Caco-2 (cell line): ENCODE data around the gene SDC1. TPM values are rescaled to one million over a fixed set of nuclear protein-coding genes. Genes with fewer than 3 reads are reported as not detected.

Experiments used
- BruUV-seq: library from RNA; stranded (reverse); fragments of 400-500 nt; replicated peaks from 2 replicates; lab custom pipeline; 2021; lab: Mats Ljungman, UMichigan
- CTCF ChIA-PET: fragments of 300-600 bp; sonication (Branson Sonifier 250); formaldehyde crosslinking; loops from one replicate; lab custom pipeline; 2022; ENCODE audit warnings: antibody characterized with exemption; lab: Charles Lee
- POLR2A ChIA-PET: fragments of 300-600 bp; sonication (Branson Sonifier 250); formaldehyde crosslinking; loops from one replicate; lab custom pipeline; 2022; ENCODE audit warnings: antibody characterized with exemption; lab: Charles Lee
- DNase-seq, 2 experiments: peaks; one replicate each; pipeline versions ENCODE4 v3.0.0 to v3.0.0-alpha.2; 2020 to 2022
- H3K27me3 ChIP-seq: replicated peaks from 2 replicates; pipeline ENCODE4 v1.6.0; 2011; ENCODE audit warnings: low read length; ENCODE audit not compliant: control insufficient read depth, insufficient read depth
- H3K36me3 ChIP-seq: 2 replicates; pipeline ENCODE4 v1.5.1; 2011; ENCODE audit warnings: low read length; ENCODE audit not compliant: control insufficient read depth, insufficient read depth
- H3K4me1 ChIP-seq: fragments of 250-450 bp; sonication (Bioruptor Pico); 2 replicates; pipeline ENCODE4 v1.5.1; 2020; ENCODE audit warnings: mild to moderate bottlenecking
- H3K4me3 ChIP-seq: 2 replicates; pipeline ENCODE4 v1.5.1; 2011; ENCODE audit warnings: low read depth, mild to moderate bottlenecking, control low read depth, low read length
- H3K9me3 ChIP-seq: fragments of 250-450 bp; sonication (Bioruptor Pico); 2 replicates; pipeline ENCODE4 v1.5.1; 2020; ENCODE audit warnings: mild to moderate bottlenecking, moderate library complexity
- H3K27ac Mint-ChIP-seq: one replicate; pipeline ENCODE4 v1.8.0; 2022; ENCODE audit warnings: mixed read lengths; ENCODE audit not compliant: unreplicated experiment
- H3K27me3 Mint-ChIP-seq: one replicate; pipeline ENCODE4 v1.8.0; 2022; ENCODE audit warnings: mixed read lengths; ENCODE audit not compliant: insufficient read depth, unreplicated experiment
- H3K36me3 Mint-ChIP-seq: one replicate; pipeline ENCODE4 v1.8.0; 2022; ENCODE audit warnings: mild to moderate bottlenecking, mixed read lengths; ENCODE audit not compliant: insufficient read depth, unreplicated experiment
- H3K4me1 Mint-ChIP-seq: one replicate; pipeline ENCODE4 v1.8.0; 2022; ENCODE audit warnings: low read depth, mixed read lengths; ENCODE audit not compliant: unreplicated experiment
- H3K4me3 Mint-ChIP-seq: one replicate; pipeline ENCODE4 v1.8.0; 2022; ENCODE audit warnings: mild to moderate bottlenecking, moderate library complexity, mixed read lengths; ENCODE audit not compliant: unreplicated experiment
- H3K9me3 Mint-ChIP-seq: one replicate; pipeline ENCODE4 v1.8.0; 2022; ENCODE audit warnings: mixed read lengths; ENCODE audit not compliant: unreplicated experiment
- intact Hi-C: fragments of 100-400 bp; cut with micrococcal nuclease; formaldehyde crosslinking; loops from one replicate; pipeline ENCODE4 v1.10.0; 2022; ENCODE audit not compliant: unreplicated experiment
- total RNA-seq: library from RNA; stranded (reverse); gene quantifications from 2 replicates; pipeline ENCODE4 v1.2.3, GENCODE V29; 2022
- TF ChIP-seq, protein P1 (sequence below), 2 experiments: fragments of 200-600 bp in 1 of 2; IDR thresholded peaks; 1 replicate in 1 of 2; 2 replicates in 1 of 2; pipeline versions ENCODE4 v1.5.1 to v1.8.0; 2011 to 2022; ENCODE audit warnings: antibody characterized with exemption in 1 of 2, control low read depth in 1 of 2, inconsistent platforms in 1 of 2, low read depth in 1 of 2, low read length in 1 of 2, mild to moderate bottlenecking in 1 of 2, moderate library complexity in 1 of 2; ENCODE audit not compliant: insufficient read depth in 1 of 2, severe bottlenecking in 1 of 2, unreplicated experiment in 1 of 2

SDC1 gene
- total RNA-seq, 1 experiment from 2014 or later: 24.3 TPM

DNA sequence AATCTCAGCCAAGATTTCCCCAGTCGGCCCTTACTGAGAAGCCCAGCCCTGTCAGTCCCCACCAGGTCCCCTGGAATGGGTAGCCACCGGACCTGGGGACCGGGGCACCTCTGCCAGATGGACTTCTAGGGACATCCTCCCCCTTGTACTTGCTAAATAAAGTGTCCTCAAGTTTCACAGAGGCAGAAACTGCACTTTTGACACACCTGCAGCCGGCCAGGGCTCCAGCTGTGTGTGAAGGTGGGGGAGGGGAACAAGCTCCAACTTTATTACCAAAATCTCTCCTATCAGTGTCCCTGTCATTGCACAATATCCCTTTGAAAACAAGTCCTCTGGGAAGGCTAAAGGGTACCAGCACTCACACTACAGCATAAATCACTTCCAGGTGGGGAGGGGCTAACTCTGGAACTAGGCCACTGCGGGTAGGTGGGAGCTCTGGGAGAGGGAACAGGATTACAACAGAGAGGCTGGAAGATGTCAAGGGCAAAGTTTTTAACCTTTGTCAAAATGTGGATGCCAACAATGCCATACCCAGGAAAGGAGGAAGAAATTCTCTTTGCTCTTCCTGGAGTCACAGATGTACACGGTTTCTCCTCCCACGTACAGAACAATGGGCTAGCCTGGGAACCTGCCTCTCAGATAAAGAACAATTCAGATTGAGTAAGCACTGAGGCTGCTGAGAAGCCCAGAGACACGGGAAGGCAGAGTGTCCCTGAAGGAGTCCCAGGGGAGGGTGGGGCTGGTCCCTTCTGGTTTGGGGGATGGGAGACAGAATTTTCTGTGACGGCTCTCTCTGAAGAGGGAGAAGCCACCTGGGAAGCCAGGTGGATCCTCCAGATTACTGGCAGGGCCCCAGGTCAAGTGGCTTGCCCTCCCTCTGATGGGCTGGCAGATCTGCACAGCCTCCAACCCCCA is 11.0 kb downstream of the SDC1 start:
- intact Hi-C loops: loop anchor here (1.0 to 2.0 kb wide), 2 partner anchors 9 to 29 kb away; no protein-coding TSS in a partner anchor
- Histone ChIP-seq H3K4me3 (no peak overlapping the region), H3K27me3 (no peaks in the 10 kb centered on the region), H3K36me3 (no peaks in the 10 kb centered on the region), H3K9me3 (no peaks in the 10 kb centered on the region), H3K4me1 (peaks cover 35% of the 10 kb centered on the region)
- Mint-ChIP-seq H3K27me3 (no peaks in the 10 kb centered on the region), H3K27ac (peak overlapping the region; percentile 84), H3K9me3 (no peaks in the 10 kb centered on the region), H3K4me3 (peak overlapping the region; percentile 6), H3K4me1 (peaks cover 17% of the 10 kb centered on the region), H3K36me3 (no peaks in the 10 kb centered on the region)
- DNase-seq: peak; percentile 74 to 80
- BruUV-seq: no TSS peak
- ChIA-PET POLR2A (interaction anchor here (0.7 to 1.1 kb wide), 3 partner anchors 9 to 162 kb away, joined by 3 to 5 read pairs (median 5); partner anchors contain the start of gene LAPTM4A), CTCF (interaction anchor here (1.2 to 2.6 kb wide), 2 partner anchors 11 to 44 kb away, joined by 4 to 27 read pairs; partner anchors contain the start of gene SDC1)
- TF ChIP-seq, protein P1, sequence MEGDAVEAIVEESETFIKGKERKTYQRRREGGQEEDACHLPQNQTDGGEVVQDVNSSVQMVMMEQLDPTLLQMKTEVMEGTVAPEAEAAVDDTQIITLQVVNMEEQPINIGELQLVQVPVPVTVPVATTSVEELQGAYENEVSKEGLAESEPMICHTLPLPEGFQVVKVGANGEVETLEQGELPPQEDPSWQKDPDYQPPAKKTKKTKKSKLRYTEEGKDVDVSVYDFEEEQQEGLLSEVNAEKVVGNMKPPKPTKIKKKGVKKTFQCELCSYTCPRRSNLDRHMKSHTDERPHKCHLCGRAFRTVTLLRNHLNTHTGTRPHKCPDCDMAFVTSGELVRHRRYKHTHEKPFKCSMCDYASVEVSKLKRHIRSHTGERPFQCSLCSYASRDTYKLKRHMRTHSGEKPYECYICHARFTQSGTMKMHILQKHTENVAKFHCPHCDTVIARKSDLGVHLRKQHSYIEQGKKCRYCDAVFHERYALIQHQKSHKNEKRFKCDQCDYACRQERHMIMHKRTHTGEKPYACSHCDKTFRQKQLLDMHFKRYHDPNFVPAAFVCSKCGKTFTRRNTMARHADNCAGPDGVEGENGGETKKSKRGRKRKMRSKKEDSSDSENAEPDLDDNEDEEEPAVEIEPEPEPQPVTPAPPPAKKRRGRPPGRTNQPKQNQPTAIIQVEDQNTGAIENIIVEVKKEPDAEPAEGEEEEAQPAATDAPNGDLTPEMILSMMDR (IDR thresholded peaks at IDR 0.05; ENCODE audit: insufficient read depth in 1 of 2, low read depth in 1 of 2, low read length in 1 of 2, severe bottlenecking in 1 of 2, unreplicated experiment in 1 of 2): no peak

DNA sequence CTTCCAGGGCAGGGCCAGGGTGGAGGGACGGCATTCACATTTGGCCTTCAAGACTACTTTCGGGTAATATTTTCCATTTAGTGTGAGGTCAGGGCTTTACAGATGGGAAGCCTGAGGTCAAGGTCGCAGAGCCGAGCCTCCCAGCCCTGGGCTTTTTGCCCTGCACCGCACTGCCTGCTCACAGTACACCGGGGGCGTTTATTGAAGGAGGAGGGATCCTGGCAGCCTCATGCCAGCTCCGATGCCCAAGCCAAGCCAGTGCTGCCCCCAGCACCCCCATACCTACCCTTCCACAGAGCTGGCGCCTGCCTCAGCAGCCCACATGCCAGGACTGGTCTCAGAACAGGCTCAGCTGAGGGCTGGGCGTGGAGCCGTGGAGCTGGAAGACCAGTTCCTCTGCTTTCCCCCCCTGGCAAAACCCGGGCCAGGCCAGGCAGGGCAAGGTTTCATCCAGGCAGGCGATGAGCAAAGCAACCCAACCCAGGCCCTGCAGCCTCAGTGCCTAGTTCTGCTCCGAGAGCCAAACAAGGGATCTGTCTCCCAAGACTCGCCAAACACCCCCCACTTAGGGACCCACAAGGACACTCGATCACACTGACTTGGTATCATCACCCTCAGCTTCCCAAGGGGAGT is 11.9 kb downstream of the SDC1 start:
- no peaks in the 10 kb centered on the region for H3K27me3 ChIP-seq
- H3K27me3 Mint-ChIP-seq: no peaks in the 10 kb centered on the region
- BruUV-seq: no TSS peak
- intact Hi-C loops: loop anchor here (1.0 kb wide), 1 partner anchor 10 kb away; no protein-coding TSS in a partner anchor
- peak in 1 of 2 experiments; percentile 30 for DNase-seq
- ChIA-PET CTCF (interaction anchor here (1.2 to 2.6 kb wide), 2 partner anchors 12 to 43 kb away, joined by 4 to 27 read pairs; partner anchors contain the start of gene SDC1), POLR2A (interaction anchor here (0.5 kb wide), 1 partner anchor 86 kb away, joined by 6 read pairs; no protein-coding TSS in a partner anchor)
- H3K4me1 ChIP-seq: peaks cover 38% of the 10 kb centered on the region
- H3K4me1 Mint-ChIP-seq: peaks cover 17% of the 10 kb centered on the region
- H3K36me3 Mint-ChIP-seq: no peaks in the 10 kb centered on the region
- H3K27ac Mint-ChIP-seq: peak overlapping the region; percentile 84
- no peak overlapping the region for H3K4me3 Mint-ChIP-seq
- TF ChIP-seq, protein P1 (IDR thresholded peaks at IDR 0.05; ENCODE audit: insufficient read depth in 1 of 2, low read depth in 1 of 2, low read length in 1 of 2, severe bottlenecking in 1 of 2, unreplicated experiment in 1 of 2): no peak
- no peak overlapping the region for H3K4me3 ChIP-seq
- H3K36me3 ChIP-seq: no peaks in the 10 kb centered on the region
- H3K9me3 Mint-ChIP-seq: no peaks in the 10 kb centered on the region
- H3K9me3 ChIP-seq: no peaks in the 10 kb centered on the region

DNA sequence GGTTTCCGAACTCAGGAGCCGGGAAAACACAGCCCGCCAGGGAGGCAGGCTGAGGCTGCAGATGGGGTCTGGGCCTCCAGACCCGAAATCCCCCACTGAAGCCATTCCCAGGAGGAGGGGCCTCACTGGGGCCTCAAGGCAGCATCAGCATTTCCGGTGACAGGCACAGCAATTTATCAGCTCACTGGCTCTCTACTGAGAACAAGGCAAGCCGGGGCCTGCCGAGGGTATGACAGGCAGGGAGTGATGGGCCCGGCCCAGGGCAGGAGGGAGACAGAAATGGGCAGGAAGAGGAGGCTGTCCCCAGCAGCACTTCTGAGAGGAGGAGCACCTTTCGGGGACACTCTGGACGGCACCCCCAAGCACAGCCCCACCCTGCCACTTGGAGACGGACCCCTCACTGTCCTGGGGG is 12.5 kb downstream of the SDC1 start:
- Mint-ChIP-seq H3K4me1 (peaks cover 22% of the 10 kb centered on the region), H3K36me3 (no peaks in the 10 kb centered on the region), H3K27me3 (no peaks in the 10 kb centered on the region), H3K4me3 (no peak overlapping the region), H3K27ac (no peak overlapping the region), H3K9me3 (no peaks in the 10 kb centered on the region)
- Histone ChIP-seq H3K27me3 (no peaks in the 10 kb centered on the region), H3K9me3 (no peaks in the 10 kb centered on the region), H3K4me3 (no peak overlapping the region), H3K4me1 (peaks cover 41% of the 10 kb centered on the region), H3K36me3 (no peaks in the 10 kb centered on the region)
- ChIA-PET CTCF (interaction anchor here (2.6 kb wide), 1 partner anchor 12 kb away, joined by 27 read pairs; the partner anchor contains the start of gene SDC1), POLR2A (interaction anchor here (0.5 kb wide), 1 partner anchor 85 kb away, joined by 6 read pairs; no protein-coding TSS in a partner anchor)
- BruUV-seq: no TSS peak
- no peak for DNase-seq
- intact Hi-C loops: no loop called here
- TF ChIP-seq, protein P1 (IDR thresholded peaks at IDR 0.05; ENCODE audit: insufficient read depth in 1 of 2, low read depth in 1 of 2, low read length in 1 of 2, severe bottlenecking in 1 of 2, unreplicated experiment in 1 of 2): no peak
